DND-41 (cell line): ENCODE data around the gene SLC48A1.

Experiments
- EZH2 ChIP-seq: IDR thresholded peaks from 3 replicates; pipeline ENCODE4 v1.6.1; 2012; ENCODE audit warnings: borderline replicate concordance, low read depth, mild to moderate bottlenecking, moderate library complexity, low read length, inconsistent platforms; ENCODE audit not compliant: severe bottlenecking
- TF ChIP-seq, protein P1 (sequence below): IDR thresholded peaks from 2 replicates; pipeline ENCODE4 v1.5.1; 2012; ENCODE audit warnings: borderline replicate concordance, low read length, moderate library complexity, mild to moderate bottlenecking; ENCODE audit not compliant: poor library complexity, severe bottlenecking; ENCODE audit errors: extremely low read depth

DNA sequence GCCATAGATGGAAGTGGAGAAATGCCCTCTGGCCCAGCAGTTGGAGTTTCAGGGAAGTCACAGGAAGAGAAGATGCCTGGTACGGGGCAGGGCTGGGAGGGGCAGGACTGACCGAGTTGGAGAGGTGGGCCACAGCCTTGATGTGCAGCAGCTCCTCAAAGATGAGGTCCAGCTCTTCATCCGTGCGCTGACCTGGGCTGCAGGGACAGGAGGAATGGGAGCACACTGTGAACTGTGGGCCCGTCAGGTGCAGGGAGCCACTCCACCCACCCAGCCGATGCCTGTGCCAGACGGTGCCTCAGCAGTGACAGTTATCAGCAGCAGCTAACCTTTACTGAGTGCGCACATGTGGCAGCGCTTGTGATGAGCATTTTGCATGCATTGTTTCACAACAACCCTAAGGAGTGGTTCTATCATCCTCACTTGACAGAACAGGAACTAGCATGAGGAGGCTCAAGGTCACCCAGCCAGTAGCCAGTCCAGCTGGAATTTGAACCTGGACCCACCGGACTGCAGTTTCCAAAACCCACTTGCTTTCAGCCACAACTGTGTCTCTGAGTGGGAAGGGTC is 22.7 kb upstream of the SLC48A1 start:
- TF ChIP-seq, protein P1, sequence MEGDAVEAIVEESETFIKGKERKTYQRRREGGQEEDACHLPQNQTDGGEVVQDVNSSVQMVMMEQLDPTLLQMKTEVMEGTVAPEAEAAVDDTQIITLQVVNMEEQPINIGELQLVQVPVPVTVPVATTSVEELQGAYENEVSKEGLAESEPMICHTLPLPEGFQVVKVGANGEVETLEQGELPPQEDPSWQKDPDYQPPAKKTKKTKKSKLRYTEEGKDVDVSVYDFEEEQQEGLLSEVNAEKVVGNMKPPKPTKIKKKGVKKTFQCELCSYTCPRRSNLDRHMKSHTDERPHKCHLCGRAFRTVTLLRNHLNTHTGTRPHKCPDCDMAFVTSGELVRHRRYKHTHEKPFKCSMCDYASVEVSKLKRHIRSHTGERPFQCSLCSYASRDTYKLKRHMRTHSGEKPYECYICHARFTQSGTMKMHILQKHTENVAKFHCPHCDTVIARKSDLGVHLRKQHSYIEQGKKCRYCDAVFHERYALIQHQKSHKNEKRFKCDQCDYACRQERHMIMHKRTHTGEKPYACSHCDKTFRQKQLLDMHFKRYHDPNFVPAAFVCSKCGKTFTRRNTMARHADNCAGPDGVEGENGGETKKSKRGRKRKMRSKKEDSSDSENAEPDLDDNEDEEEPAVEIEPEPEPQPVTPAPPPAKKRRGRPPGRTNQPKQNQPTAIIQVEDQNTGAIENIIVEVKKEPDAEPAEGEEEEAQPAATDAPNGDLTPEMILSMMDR = no peak
- no peak for TF ChIP-seq EZH2
